Neural cell (in vitro differentiated cells): ENCODE data around the gene SLC4A7. TPM values are rescaled to one million over a fixed set of nuclear protein-coding genes. Genes with fewer than 3 reads are reported as not detected.

Experiments
- H2AFZ ChIP-seq: fragments of 200-600, 300-800 bp; sonication (generic), shearing (Covaris generic); 2 replicates; pipeline ENCODE4 v1.6.0; 2014; ENCODE audit warnings: low read depth, mild to moderate bottlenecking, antibody characterized with exemption, low read length, moderate library complexity
- H3F3A ChIP-seq: fragments of 200-600 bp; shearing (Covaris generic); 2 replicates; pipeline ENCODE4 v1.6.1; 2016; ENCODE audit warnings: mild to moderate bottlenecking, moderate library complexity, mixed read lengths, antibody characterized with exemption, low read length; ENCODE audit not compliant: insufficient read depth, poor library complexity, severe bottlenecking
- H3K27ac ChIP-seq: fragments of 200-600, 300-800 bp; sonication (generic), shearing (Covaris generic); 2 replicates; pipeline ENCODE4 v1.5.1; 2014; ENCODE audit warnings: mild to moderate bottlenecking, low read length, moderate library complexity
- H3K27me3 ChIP-seq: fragments of 300-800, 200-600 bp; sonication (generic), shearing (Covaris generic); 2 replicates; pipeline ENCODE4 v1.6.0; 2014; ENCODE audit warnings: mild to moderate bottlenecking, low read depth, low read length, moderate library complexity; ENCODE audit not compliant: insufficient read depth
- H3K36me3 ChIP-seq: fragments of 300-800, 200-600 bp; sonication (generic), shearing (Covaris generic); 2 replicates; pipeline ENCODE4 v1.5.1; 2014; ENCODE audit warnings: mild to moderate bottlenecking, antibody characterized with exemption, low read length, moderate library complexity; ENCODE audit not compliant: insufficient read depth
- H3K4me2 ChIP-seq: fragments of 300-800, 200-600 bp; sonication (generic), shearing (Covaris generic); 2 replicates; pipeline ENCODE4 v1.6.0; 2014; ENCODE audit warnings: mild to moderate bottlenecking, low read length
- H3K4me3 ChIP-seq: fragments of 300-800, 200-600 bp; sonication (generic), shearing (Covaris generic); 2 replicates; pipeline ENCODE4 v1.5.1; 2014; ENCODE audit warnings: mild to moderate bottlenecking, low read length, moderate library complexity
- H3K79me2 ChIP-seq: fragments of 200-600 bp; shearing (Covaris generic); replicated peaks from 2 replicates; pipeline ENCODE4 v1.6.0; 2014; ENCODE audit warnings: mild to moderate bottlenecking, low read length, moderate library complexity; ENCODE audit not compliant: insufficient read depth
- H3K9ac ChIP-seq: fragments of 300-800, 200-600 bp; sonication (generic), shearing (Covaris generic); 2 replicates; pipeline ENCODE4 v1.6.1; 2016; ENCODE audit warnings: mild to moderate bottlenecking, low read length, mixed read lengths
- H3K9me2 ChIP-seq: fragments of 200-600 bp; shearing (Covaris generic); 2 replicates; pipeline ENCODE4 v1.6.1; 2016; ENCODE audit warnings: mild to moderate bottlenecking, low read length, mixed read lengths; ENCODE audit not compliant: insufficient read depth
- H3K9me3 ChIP-seq: fragments of 200-600, 300-800 bp; sonication (generic), shearing (Covaris generic); 2 replicates; pipeline ENCODE4 v1.6.1; 2016; ENCODE audit warnings: mild to moderate bottlenecking, mixed run types, low read length, moderate library complexity, mixed read lengths
- H4K20me1 ChIP-seq: fragments of 200-600 bp; shearing (Covaris generic); 2 replicates; pipeline ENCODE4 v1.6.1; 2016; ENCODE audit warnings: mild to moderate bottlenecking, mixed run types; ENCODE audit not compliant: insufficient read depth
- EP300 ChIP-seq: fragments of 450-650 bp; conservative IDR thresholded peaks from 2 replicates; pipeline ENCODE4 v1.6.1; 2014; ENCODE audit warnings: antibody characterized with exemption, mild to moderate bottlenecking, moderate library complexity; ENCODE audit not compliant: poor library complexity, severe bottlenecking
- EZH2 ChIP-seq: fragments of 200-600, 300-800 bp; shearing (Covaris generic), sonication (generic); IDR thresholded peaks from 2 replicates; pipeline ENCODE4 v1.6.1; 2014; ENCODE audit warnings: antibody characterized with exemption, low read length, borderline replicate concordance, mild to moderate bottlenecking; ENCODE audit not compliant: insufficient read depth, poor library complexity, severe bottlenecking
- MXI1 ChIP-seq: fragments of 450-650 bp; conservative IDR thresholded peaks from 2 replicates; pipeline ENCODE4 v1.6.1; 2014; ENCODE audit warnings: antibody characterized with exemption, mild to moderate bottlenecking; ENCODE audit not compliant: poor library complexity, severe bottlenecking
- POLR2AphosphoS5 ChIP-seq: IDR thresholded peaks from 2 replicates; pipeline ENCODE4 v1.6.1; 2012
- RAD21 ChIP-seq: fragments of 450-650 bp; conservative IDR thresholded peaks from 2 replicates; pipeline ENCODE4 v1.6.1; 2014; ENCODE audit warnings: antibody characterized with exemption, mild to moderate bottlenecking, moderate library complexity
- SMC3 ChIP-seq: fragments of 450-650 bp; conservative IDR thresholded peaks from 2 replicates; pipeline ENCODE4 v1.6.1; 2014; ENCODE audit warnings: antibody characterized with exemption, mild to moderate bottlenecking, moderate library complexity; ENCODE audit not compliant: poor library complexity
- TAF1 ChIP-seq: IDR thresholded peaks from 2 replicates; pipeline ENCODE4 v1.6.1; 2012; ENCODE audit warnings: low read depth
- polyA plus RNA-seq: library from polyadenylated mRNA; depleted of rRNA; stranded (reverse); fragments of >200 nt; gene quantifications from 2 replicates; pipeline ENCODE4 v1.2.3, GENCODE V29; 2014
- TF ChIP-seq, protein P1 (sequence below): fragments of 450-650 bp; IDR thresholded peaks from 2 replicates; pipeline ENCODE4 v1.5.1; 2014; ENCODE audit warnings: antibody characterized with exemption, mild to moderate bottlenecking, moderate library complexity; ENCODE audit not compliant: poor library complexity, severe bottlenecking
- TF ChIP-seq, protein P2 (sequence below): IDR thresholded peaks from 2 replicates; pipeline ENCODE4 v1.6.1; 2012; ENCODE audit warnings: borderline replicate concordance

SLC4A7 gene
- polyA plus RNA-seq, 1 donor from 2014 or later = 96.9 TPM

DNA sequence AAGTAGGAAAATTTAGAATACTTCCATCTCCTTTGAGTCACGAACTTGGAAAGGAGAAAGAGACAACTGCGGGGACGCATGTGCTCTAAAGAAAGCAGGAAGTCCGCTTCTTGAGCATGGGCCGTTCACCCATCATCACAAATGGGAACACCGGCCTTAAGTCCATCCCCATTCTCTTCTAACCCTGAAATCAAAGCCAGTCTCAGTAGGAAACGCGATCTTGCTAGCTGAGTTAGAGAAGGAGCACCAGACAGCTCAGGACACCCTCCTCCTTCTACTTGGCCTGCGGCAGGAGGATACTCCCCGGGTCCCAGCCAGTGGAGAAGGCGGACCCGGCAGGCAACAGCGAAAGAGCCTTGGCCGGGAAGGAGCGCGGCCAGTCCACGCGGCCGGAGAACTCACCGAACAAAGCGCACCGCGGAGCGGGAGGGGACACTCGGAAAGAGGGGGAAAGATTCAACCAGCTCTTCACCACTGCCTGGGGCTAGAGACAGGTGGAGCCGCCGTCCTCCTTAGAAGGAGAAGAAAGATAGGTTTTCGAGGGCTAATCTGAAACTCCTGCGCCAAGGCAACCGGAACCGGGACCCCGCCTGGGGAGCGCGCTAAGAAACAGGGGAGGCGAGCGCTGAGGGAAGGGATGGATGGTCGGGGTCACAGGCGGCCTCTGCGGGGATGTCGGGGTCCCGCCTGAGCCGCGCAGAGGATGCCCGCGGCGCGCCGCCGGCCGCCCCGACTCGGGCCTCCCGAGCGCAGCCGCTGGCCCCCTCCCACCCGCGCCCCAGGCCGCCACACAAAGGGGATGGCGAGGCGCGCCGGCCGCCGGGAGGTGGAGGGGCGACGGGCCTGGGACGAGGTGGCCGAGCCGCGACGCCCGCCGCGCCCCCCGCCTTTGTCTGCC, 818 bp downstream of the SLC4A7 start:
- Histone ChIP-seq H3K36me3 (no peaks in the 10 kb centered on the region), H3K27me3 (no peaks in the 10 kb centered on the region), H3K27ac (peak overlapping the region; percentile 77), H3F3A (no peaks in the 10 kb centered on the region), H2AFZ (peak overlapping the region; percentile 85), H3K9me3 (no peaks in the 10 kb centered on the region), H3K79me2 (peaks cover 46% of the 10 kb centered on the region), H3K4me3 (peak overlapping the region; percentile 95), H3K9ac (peak overlapping the region; percentile 89), H4K20me1 (no peaks in the 10 kb centered on the region), H3K4me2 (peak overlapping the region; percentile 87), H3K9me2 (no peaks in the 10 kb centered on the region)
- peak; percentile 68 for TF ChIP-seq MXI1
- TF ChIP-seq EP300 = no peak
- TF ChIP-seq SMC3 = no peak
- TF ChIP-seq TAF1 = no peak
- TF ChIP-seq, protein P1, sequence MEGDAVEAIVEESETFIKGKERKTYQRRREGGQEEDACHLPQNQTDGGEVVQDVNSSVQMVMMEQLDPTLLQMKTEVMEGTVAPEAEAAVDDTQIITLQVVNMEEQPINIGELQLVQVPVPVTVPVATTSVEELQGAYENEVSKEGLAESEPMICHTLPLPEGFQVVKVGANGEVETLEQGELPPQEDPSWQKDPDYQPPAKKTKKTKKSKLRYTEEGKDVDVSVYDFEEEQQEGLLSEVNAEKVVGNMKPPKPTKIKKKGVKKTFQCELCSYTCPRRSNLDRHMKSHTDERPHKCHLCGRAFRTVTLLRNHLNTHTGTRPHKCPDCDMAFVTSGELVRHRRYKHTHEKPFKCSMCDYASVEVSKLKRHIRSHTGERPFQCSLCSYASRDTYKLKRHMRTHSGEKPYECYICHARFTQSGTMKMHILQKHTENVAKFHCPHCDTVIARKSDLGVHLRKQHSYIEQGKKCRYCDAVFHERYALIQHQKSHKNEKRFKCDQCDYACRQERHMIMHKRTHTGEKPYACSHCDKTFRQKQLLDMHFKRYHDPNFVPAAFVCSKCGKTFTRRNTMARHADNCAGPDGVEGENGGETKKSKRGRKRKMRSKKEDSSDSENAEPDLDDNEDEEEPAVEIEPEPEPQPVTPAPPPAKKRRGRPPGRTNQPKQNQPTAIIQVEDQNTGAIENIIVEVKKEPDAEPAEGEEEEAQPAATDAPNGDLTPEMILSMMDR = peak; percentile 16
- TF ChIP-seq, protein P2, sequence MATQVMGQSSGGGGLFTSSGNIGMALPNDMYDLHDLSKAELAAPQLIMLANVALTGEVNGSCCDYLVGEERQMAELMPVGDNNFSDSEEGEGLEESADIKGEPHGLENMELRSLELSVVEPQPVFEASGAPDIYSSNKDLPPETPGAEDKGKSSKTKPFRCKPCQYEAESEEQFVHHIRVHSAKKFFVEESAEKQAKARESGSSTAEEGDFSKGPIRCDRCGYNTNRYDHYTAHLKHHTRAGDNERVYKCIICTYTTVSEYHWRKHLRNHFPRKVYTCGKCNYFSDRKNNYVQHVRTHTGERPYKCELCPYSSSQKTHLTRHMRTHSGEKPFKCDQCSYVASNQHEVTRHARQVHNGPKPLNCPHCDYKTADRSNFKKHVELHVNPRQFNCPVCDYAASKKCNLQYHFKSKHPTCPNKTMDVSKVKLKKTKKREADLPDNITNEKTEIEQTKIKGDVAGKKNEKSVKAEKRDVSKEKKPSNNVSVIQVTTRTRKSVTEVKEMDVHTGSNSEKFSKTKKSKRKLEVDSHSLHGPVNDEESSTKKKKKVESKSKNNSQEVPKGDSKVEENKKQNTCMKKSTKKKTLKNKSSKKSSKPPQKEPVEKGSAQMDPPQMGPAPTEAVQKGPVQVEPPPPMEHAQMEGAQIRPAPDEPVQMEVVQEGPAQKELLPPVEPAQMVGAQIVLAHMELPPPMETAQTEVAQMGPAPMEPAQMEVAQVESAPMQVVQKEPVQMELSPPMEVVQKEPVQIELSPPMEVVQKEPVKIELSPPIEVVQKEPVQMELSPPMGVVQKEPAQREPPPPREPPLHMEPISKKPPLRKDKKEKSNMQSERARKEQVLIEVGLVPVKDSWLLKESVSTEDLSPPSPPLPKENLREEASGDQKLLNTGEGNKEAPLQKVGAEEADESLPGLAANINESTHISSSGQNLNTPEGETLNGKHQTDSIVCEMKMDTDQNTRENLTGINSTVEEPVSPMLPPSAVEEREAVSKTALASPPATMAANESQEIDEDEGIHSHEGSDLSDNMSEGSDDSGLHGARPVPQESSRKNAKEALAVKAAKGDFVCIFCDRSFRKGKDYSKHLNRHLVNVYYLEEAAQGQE = peak; percentile 49
- no peak for TF ChIP-seq RAD21
- TF ChIP-seq EZH2 = no peak
- TF ChIP-seq POLR2AphosphoS5 = peak; percentile 17

GRCh38 chr3:27479806-27480543, 4.2 kb downstream of the SLC4A7 start:
- TF ChIP-seq SMC3 (no peak), TAF1 (no peak), EZH2 (no peak), RAD21 (no peak), EP300 (no peak), POLR2AphosphoS5 (no peak), MXI1 (no peak)
- TF ChIP-seq, protein P1 = no peak
- TF ChIP-seq, protein P2 = no peak
- H3F3A ChIP-seq = no peaks in the 10 kb centered on the region
- H3K36me3 ChIP-seq = no peaks in the 10 kb centered on the region
- H3K9me3 ChIP-seq = no peaks in the 10 kb centered on the region
- H3K4me2 ChIP-seq = no peak overlapping the region
- no peaks in the 10 kb centered on the region for H3K9me2 ChIP-seq
- H3K79me2 ChIP-seq = peaks cover 79% of the 10 kb centered on the region
- no peak overlapping the region for H3K27ac ChIP-seq
- no peak overlapping the region for H3K9ac ChIP-seq
- H3K4me3 ChIP-seq = no peak overlapping the region
- no peak overlapping the region for H2AFZ ChIP-seq
- H4K20me1 ChIP-seq = no peaks in the 10 kb centered on the region
- no peaks in the 10 kb centered on the region for H3K27me3 ChIP-seq
